HG02840 (cell line): ENCODE measurements around the gene SH3GL3.

Source experiments
- ATAC-seq: cut with Tn5 transposase; IDR thresholded peaks from one replicate; pipeline ENCODE4 v1.9.1; 2021; ENCODE audit warnings: mild to moderate bottlenecking, moderate library complexity, moderate number of reproducible peaks; ENCODE audit not compliant: unreplicated experiment, low FRiP score

The SH3GL3 gene

GRCh38 chr15:83605111-83605945, 158.2 kb downstream of the SH3GL3 start:
- ATAC-seq, result no peak

GRCh38 chr15:83610132-83610531, 163.0 kb downstream of the SH3GL3 start:
- ATAC-seq, result no peak

GRCh38 chr15:83610901-83611685, 164.0 kb downstream of the SH3GL3 start:
- ATAC-seq, result no peak

GRCh38 chr15:83612226-83612625, 165.1 kb downstream of the SH3GL3 start:
- no peak for ATAC-seq

GRCh38 chr15:83612898-83613635, 165.9 kb downstream of the SH3GL3 start:
- no peak for ATAC-seq

- ATAC-seq, result no peak
Observed at GRCh38 chr15:83613714-83614113, 166.6 kb downstream of the SH3GL3 start.

- no peak for ATAC-seq
Observed at GRCh38 chr15:83616840-83617239, 169.7 kb downstream of the SH3GL3 start.

- ATAC-seq, result no peak
Observed at GRCh38 chr15:83626171-83626802, 179.1 kb downstream of the SH3GL3 start.

GRCh38 chr15:83631534-83631933, 184.4 kb downstream of the SH3GL3 start:
- no peak for ATAC-seq

- ATAC-seq, result no peak
Observed at GRCh38 chr15:83643201-83643600, 196.1 kb downstream of the SH3GL3 start.

GRCh38 chr15:83644439-83644838, 197.3 kb downstream of the SH3GL3 start:
- no peak for ATAC-seq

- ATAC-seq, result no peak
Observed at GRCh38 chr15:83650831-83651230, 203.7 kb downstream of the SH3GL3 start.

- no peak for ATAC-seq
Observed at GRCh38 chr15:83651541-83651940, 204.4 kb downstream of the SH3GL3 start.

- ATAC-seq, result no peak
Observed at GRCh38 chr15:83652626-83653204, 205.6 kb downstream of the SH3GL3 start.

- no peak for ATAC-seq
Observed at GRCh38 chr15:83653288-83653638, 206.1 kb downstream of the SH3GL3 start.

- ATAC-seq, result no peak
Observed at GRCh38 chr15:83653639-83654378, 206.7 kb downstream of the SH3GL3 start, which contains the start of gene ADAMTSL3. Gene ADAMTSL3 (plus strand): TSS chr15:83654123. CDS start chr15:83655762, 1,639 bp downstream.

GRCh38 chr15:83654379-83655236, 207.5 kb downstream of the SH3GL3 start:
- no peak for ATAC-seq

- no peak for ATAC-seq
Observed at GRCh38 chr15:83655237-83655616, 208.1 kb downstream of the SH3GL3 start.

- no peak for ATAC-seq
Observed at GRCh38 chr15:83656192-83656591, 209.1 kb downstream of the SH3GL3 start.
